Activated CD4-positive, alpha-beta T cell treated with anti-CD3 and anti-CD28 coated beads, Interleukin-2, amount 50 U/mL, for 1 hour (primary cell): ENCODE results near the gene DPP6.

Experiments
- DNase-seq: peaks from one replicate; pipeline ENCODE4 v3.0.0-alpha.2; 2020

The DPP6 gene

DNA sequence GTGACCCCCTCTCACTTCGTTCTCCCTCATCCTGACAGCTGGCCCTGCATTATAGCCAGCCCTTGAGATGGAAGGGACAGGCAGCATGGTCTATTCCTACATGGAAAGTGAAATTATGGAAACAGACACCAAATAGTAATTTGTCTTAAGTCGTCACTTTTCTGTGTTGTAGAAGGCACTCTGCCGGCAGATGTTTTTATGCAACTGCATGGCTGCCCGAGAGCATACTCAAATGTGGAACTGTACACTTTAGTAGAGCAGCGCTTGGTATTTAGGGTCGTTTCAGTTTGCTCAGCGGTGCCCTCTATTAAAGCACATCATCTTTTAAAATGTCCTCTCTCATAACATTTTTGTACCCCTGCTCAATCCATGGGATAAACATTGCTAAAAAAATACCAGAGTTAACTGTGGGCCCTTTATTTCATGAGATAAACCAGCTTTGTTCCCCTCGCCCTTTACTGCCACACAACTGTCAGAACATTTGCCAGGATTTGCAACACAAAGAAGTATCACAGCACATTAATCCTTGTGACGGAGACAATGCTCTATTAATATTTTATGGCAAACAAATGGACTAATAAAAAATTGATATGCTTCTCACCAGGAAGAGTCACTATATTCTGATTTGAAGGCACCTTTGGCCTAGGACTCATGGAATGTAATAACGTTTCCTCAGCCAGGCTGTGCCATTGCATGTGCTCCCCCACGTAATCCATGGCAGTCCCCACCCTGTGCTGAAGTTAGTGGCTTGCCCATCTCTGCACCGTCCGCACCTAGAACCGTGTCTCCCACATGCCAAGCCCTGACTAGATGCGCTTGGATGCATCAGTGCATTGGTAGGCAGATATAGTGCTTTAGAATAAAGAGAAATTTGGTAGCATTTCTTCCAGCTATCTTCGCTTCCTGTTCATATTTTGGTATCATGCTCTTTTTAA, 729.4 kb downstream of the DPP6 start:
- no peak for DNase-seq

- no peak for DNase-seq
Measured at GRCh38 chr7:154783281-154783909, 731.2 kb downstream of the DPP6 start.

DNA sequence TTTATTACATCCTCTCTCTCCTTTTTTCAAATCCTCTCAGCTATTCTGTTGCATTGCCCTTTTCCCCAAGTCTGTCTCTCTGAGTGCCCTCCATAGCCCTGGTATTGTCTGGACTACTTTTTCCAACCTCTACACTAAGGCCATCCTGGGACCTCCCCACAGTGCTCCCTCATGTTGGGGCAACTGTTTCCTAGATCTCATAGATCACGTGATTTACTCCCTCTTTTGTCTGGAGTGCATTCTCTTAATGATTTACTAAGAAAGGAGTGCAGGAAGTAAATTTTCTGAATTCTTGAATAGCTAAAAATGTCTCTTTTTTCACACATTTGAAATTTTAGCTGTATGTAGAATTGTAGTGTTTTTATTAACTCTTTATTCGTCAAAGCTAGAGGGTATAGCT, 733.7 kb downstream of the DPP6 start:
- no peak for DNase-seq

- DNase-seq: no peak
Measured at GRCh38 chr7:154789404-154789803, 737.2 kb downstream of the DPP6 start.

DNA sequence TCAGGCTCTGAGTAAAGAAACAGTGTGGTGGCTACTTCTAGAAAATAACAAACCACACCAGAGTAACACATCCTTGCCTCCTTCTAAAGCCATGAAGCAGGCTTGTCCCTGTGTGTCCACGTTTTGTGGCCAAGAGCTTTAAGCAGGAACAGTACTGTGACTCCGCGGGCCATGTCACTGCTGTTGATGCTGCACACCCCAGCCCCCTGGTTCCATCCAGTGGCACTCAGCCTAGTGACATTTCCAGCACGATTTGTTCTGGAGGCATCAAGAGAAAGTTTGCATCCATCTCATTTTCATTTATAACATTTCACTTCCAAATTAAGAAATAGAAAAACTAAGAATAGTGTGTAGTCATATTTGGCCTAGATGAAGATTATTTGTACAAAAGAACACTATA, 739.4 kb downstream of the DPP6 start:
- no peak for DNase-seq

DNA sequence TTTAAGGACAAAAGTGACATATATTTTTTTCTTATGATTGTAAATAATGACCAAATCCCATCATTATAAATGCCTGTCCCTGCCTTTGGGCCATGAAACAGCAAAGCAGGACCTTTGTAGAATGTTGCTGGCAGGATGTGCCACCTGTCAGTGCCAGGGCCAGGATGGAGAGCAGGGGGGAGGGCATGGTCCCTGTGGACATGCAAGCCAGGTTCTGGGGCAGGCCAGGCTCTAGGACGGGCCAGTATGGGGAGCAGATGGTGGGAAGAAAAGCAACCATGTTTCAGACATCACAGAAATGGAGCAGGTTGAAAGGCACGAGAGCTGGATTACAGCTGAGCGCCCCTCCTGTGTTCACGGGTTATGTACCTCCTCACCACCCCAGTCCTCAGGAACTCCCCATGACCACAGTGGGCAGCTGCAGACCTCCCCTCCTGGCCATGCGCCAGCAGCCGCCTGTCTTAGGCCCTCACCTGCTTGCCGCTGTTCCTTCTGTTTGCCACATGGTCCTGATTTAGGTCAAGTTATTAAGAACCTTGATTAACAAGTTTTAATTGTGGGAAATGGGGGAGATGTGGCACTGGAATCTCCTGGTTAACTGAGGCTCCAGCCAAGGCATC, 740.3 kb downstream of the DPP6 start:
- DNase-seq: no peak

GRCh38 chr7:154794147-154794780, 742.1 kb downstream of the DPP6 start:
- no peak for DNase-seq

DNA sequence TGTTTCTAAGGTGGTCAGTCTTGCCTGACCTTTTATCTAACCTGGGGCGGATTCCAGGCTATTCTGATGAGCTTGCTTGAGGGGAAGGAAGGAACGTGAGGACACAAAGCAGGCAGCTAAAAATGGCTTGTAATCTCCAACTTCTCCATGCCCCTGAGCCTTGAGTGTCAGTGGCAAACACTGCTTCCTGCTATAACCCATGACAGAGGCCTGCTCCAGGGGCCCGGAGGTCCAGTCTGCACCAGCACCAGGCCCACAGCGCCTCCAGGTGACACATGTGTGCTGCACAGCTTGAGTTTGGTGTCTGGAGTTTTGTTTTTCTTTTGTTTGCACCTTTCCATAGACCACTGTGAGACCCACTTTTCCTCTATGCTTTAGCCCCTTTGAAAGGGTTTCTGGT, 742.8 kb downstream of the DPP6 start:
- DNase-seq: no peak

DNA sequence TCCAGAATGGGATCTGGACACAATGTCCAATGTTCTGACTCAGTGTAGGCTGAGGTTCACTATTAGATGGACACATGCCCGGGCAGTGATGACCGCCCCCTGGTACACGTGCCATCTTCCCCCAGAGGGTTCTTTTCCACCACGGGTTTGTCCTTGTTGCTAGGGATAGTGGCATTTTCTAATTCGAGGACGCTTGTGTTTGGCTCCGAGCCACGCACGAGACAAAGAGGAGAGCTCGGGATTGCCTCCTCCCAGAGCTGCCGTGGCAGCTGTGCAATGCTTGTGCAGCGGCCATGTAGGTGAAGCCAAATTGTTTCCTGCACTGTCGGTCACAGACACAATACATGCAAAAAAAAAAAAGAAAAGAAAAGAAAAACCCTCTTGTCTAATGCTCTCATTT, 743.2 kb downstream of the DPP6 start:
- no peak for DNase-seq

DNA sequence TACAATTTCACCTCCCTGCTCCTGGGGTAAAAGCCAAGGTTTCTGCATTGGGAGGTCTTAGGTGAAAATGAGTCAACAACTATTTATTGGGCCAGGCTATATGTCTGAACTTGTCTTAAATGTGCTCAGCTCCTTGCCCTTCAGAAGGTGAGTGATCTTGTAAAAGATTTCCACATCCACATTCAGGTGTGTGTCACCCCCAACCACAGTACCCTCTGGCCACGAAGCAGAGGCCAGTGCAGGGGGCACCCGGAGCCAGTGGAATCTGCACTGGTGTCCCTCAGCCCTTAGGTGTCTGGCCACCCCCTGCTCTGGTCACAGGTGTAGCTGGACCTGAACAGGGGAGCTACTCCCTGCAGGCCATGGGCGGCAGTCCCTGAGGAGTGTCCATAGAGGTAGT, 752.3 kb downstream of the DPP6 start:
- no peak for DNase-seq

GRCh38 chr7:154812027-154812426, 759.8 kb downstream of the DPP6 start:
- DNase-seq: no peak

DNA sequence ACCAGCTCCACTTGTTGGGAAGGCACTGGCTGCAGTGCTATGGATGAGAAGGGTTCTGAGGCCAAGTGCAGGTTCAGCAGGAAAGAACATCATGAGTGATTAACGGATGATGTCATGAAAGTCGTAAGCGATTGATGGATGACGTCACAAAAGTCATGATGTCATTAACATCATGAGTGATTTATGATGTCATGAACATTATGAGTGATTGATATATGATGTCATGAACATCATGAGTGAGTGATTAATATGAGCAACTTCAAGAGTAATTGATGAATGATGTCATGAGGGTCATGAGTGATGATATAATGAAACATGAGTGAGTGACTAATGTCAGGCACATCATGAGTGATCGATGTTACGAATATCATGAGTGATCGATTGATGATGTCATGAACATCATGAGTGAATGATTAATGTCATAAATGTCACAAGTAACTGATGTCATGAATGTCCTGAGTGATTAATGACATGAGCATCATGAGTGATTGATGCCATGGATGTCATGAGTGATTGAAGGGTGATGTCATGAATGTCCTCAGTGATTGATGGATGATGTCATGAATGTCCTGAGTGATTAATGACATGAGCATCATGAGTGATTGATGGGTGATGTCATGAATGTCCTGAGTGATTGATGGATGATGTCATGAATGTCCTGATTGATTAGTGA, 765.2 kb downstream of the DPP6 start:
- no peak for DNase-seq

- DNase-seq: no peak
Measured at GRCh38 chr7:154827007-154827406, 774.8 kb downstream of the DPP6 start.

- DNase-seq: no peak
Measured at GRCh38 chr7:154832557-154833138, 780.5 kb downstream of the DPP6 start.

GRCh38 chr7:154836021-154836448, 783.8 kb downstream of the DPP6 start:
- DNase-seq: no peak

- DNase-seq: no peak
Measured at GRCh38 chr7:154837087-154837486, 784.9 kb downstream of the DPP6 start.

DNA sequence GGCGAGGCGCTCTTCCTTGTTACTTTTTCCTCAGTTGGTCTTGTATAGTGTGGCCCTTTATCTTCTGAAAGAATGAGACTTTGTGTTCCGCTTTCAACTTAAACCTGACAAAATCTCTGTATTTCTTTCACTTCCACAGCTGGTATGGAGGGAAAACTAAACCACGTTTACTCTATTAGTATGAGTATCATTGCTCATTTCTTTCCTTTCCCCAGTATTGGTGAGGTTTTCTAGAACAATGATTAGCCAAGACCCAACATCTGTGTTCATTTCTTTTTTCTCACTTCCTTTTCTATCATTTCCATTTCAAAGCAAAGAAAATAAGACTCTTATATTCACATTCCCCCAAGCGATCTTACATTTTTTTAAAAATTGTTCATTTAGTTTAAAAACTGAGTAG, 785.4 kb downstream of the DPP6 start:
- no peak for DNase-seq

DNA sequence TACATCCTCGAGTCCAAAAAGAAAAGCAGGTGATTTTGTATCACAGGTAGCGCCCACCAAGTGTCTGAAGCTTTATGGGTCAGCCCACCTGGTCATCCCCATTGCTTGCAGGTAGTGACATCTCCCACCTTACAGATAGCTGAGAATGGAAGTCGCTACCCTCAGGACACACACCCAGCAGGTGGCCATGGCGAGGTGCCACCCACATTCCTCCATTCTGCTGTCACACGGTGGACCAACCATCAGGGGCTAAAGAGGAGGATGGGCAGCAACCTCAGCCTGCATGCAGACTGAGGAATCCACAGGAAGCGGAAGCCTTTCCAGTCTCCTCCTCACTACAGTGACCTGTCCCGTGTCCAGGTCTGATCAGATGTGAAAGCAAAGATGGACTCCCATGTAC, 787.9 kb downstream of the DPP6 start:
- no peak for DNase-seq

DNA sequence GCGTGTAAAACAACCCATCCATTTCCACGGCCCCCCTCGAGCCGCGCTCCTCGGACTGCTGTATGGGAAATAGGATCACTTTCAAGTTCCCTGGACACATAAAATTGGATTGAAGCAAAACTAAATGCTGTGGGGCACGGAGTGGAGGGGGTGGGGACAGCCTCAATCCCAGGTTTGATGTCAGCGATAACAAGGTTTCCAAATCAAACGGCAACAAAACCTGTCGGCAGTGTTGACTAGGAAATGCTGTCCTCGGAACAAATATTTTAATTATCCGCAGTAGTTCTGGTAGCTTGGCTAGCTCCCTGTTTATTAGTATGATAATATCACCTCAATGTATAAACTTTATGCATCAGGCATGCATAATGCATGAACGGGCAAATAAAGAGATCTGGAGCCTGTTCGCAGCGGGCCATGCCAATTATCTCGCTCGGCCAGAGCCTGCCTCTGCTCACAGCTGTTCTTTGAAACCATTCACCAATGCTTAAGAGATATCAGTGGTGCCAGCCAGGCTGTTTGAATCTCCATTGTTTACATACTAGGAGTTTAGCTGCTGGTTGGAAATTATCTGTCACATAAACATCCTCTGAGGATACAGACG, 789.6 kb downstream of the DPP6 start:
- DNase-seq: no peak

DNA sequence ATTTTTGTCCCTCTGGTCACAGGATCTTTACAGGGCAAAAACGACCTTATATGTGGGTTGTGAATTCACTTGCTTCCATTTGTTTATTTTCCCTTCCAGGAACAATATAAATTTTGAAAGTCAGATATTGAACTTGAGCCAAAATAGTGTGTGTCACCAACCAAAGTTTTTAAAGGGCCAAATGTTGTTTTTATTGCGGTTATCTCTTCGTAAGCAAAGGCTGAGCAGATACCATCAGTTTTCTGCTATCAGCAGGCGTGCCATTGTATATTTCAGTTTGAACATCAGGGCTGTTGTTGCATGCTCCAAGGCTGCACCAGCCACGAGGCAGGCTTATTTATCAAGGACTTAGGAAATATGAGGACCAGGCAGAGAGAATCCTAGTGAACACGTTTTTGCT, 790.4 kb downstream of the DPP6 start:
- no peak for DNase-seq

GRCh38 chr7:154843670-154844237, 791.6 kb downstream of the DPP6 start:
- no peak for DNase-seq

DNA sequence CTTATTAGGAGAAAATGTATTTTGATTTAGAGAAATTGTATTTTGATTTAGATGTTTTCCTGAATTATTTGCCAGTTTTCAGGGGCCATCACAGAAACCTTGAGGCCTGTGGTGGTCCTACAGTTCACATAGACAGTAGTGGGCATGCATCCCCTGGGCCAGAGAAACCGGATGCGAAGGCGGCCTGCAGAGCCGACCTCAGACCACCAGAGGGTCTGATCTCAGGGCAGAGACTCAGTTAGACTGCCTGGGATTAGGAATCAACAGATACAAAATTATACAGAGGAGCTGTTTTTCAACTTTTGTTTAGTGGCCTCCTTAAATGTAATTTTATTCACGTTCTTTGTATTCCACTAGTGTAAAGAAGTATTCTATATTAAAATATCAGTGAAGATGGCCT, 792.3 kb downstream of the DPP6 start:
- no peak for DNase-seq
